Measurements from ENCODE around the gene DLD.

DNA sequence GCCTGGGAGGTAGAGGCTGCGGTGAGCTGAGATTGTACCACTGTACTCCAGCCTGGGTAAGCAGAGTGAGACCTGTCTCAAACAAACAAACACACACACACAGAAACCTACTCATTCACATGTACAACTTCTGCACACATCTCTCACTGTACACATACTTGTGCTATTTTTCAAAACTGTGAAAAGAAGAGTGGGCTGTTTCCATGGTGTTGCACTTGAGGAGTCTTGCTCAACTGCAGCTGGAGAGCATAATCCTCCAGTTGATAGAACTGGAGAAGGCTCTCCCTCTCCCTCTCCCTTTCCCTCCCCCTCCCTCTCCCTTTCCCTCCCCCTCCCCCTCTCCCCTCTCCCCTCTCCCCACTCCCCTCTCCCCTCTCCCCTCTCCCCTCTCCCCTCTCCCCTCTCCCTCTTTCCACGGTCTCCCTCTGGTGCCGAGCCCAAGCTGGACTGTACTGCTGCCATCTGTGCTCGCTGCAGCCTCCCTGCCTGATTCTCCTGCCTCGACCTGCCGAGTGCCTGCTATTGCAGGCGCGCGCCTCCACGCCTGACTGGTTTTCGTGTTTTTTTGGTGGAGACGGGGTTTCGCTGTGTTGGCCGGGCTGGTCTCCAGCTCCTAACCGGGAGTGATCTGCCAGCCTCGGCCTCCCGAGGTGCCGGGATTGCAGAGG, 43.7 kb upstream of the DLD start:
- TF ChIP-seq, protein P1, sequence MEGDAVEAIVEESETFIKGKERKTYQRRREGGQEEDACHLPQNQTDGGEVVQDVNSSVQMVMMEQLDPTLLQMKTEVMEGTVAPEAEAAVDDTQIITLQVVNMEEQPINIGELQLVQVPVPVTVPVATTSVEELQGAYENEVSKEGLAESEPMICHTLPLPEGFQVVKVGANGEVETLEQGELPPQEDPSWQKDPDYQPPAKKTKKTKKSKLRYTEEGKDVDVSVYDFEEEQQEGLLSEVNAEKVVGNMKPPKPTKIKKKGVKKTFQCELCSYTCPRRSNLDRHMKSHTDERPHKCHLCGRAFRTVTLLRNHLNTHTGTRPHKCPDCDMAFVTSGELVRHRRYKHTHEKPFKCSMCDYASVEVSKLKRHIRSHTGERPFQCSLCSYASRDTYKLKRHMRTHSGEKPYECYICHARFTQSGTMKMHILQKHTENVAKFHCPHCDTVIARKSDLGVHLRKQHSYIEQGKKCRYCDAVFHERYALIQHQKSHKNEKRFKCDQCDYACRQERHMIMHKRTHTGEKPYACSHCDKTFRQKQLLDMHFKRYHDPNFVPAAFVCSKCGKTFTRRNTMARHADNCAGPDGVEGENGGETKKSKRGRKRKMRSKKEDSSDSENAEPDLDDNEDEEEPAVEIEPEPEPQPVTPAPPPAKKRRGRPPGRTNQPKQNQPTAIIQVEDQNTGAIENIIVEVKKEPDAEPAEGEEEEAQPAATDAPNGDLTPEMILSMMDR (conservative IDR thresholded peaks at IDR 0.05; ENCODE audit: low read depth in 2 of 2) = no peak
- TF ChIP-seq EZH2 (IDR thresholded peaks at IDR 0.05; ENCODE audit: low read depth, unreplicated experiment) (no peak), JUNB (IDR thresholded peaks at IDR 0.05; ENCODE audit: unreplicated experiment) (no peak)

All from GM23338 (cell line).